GM21367 (cell line): ENCODE data around the gene KSR1.

Source experiments
- ATAC-seq: cut with Tn5 transposase; IDR thresholded peaks from one replicate; pipeline ENCODE4 v1.9.1; 2021; ENCODE audit not compliant: unreplicated experiment

Gene KSR1

GRCh38 chr17:27585153-27585681 is 129.0 kb downstream of the KSR1 start:
- no peak for ATAC-seq

GRCh38 chr17:27585792-27586191 is 129.5 kb downstream of the KSR1 start:
- no peak for ATAC-seq

- no peak for ATAC-seq
These were observed 130.0 kb downstream of the KSR1 start for GRCh38 chr17:27586203-27586721.

- ATAC-seq = no peak
These were observed 132.1 kb downstream of the KSR1 start for GRCh38 chr17:27588354-27588753.

GRCh38 chr17:27590864-27591263 is 134.6 kb downstream of the KSR1 start:
- no peak for ATAC-seq

GRCh38 chr17:27591986-27592385 is 135.7 kb downstream of the KSR1 start:
- ATAC-seq = no peak

GRCh38 chr17:27593232-27593856 is 137.1 kb downstream of the KSR1 start:
- ATAC-seq = no peak

GRCh38 chr17:27593857-27594255 is 137.6 kb downstream of the KSR1 start:
- ATAC-seq = no peak

GRCh38 chr17:27595208-27595607 is 139.0 kb downstream of the KSR1 start:
- no peak for ATAC-seq

- no peak for ATAC-seq
These were observed 139.8 kb downstream of the KSR1 start for GRCh38 chr17:27596096-27596495.

GRCh38 chr17:27596566-27597187 is 140.4 kb downstream of the KSR1 start:
- ATAC-seq = no peak

GRCh38 chr17:27597188-27597580 is 140.9 kb downstream of the KSR1 start:
- no peak for ATAC-seq

- no peak for ATAC-seq
These were observed 141.6 kb downstream of the KSR1 start for GRCh38 chr17:27597783-27598320.

GRCh38 chr17:27598337-27599050 is 142.2 kb downstream of the KSR1 start:
- no peak for ATAC-seq

GRCh38 chr17:27600471-27600870 is 144.2 kb downstream of the KSR1 start:
- ATAC-seq = no peak

- ATAC-seq = no peak
These were observed 145.1 kb downstream of the KSR1 start for GRCh38 chr17:27601069-27601974.

GRCh38 chr17:27601975-27602302 is 145.7 kb downstream of the KSR1 start:
- ATAC-seq = no peak

- ATAC-seq = no peak
These were observed 146.6 kb downstream of the KSR1 start for GRCh38 chr17:27602721-27603420.

- ATAC-seq = no peak
These were observed 147.1 kb downstream of the KSR1 start for GRCh38 chr17:27603421-27603770.
